HFFc6 (cell line): ENCODE data around the gene IPO8. TPM values are rescaled to one million over a fixed set of nuclear protein-coding genes. Genes with fewer than 3 reads are reported as not detected.

ENCODE experiments used
- DNase-seq: peaks from one replicate; pipeline ENCODE4 v3.0.0-alpha.2; 2018
- H3K27ac Mint-ChIP-seq: 2 replicates; pipeline ENCODE4 v1.8.0; 2020; ENCODE audit warnings: mild to moderate bottlenecking, mixed read lengths
- H3K27me3 Mint-ChIP-seq: 2 replicates; pipeline ENCODE4 v1.8.0; 2021; ENCODE audit warnings: mild to moderate bottlenecking, moderate library complexity, mixed read lengths; ENCODE audit not compliant: insufficient read depth
- H3K36me3 Mint-ChIP-seq: 2 replicates; pipeline ENCODE4 v1.8.0; 2021; ENCODE audit warnings: low read depth, mixed read lengths
- H3K4me1 Mint-ChIP-seq: 2 replicates; pipeline ENCODE4 v1.8.0; 2020; ENCODE audit warnings: low read depth, mixed read lengths
- H3K4me3 Mint-ChIP-seq: 2 replicates; pipeline ENCODE4 v1.8.0; 2020; ENCODE audit warnings: mild to moderate bottlenecking, moderate library complexity, mixed read lengths
- H3K9me3 Mint-ChIP-seq: 2 replicates; pipeline ENCODE4 v1.8.0; 2020; ENCODE audit warnings: mild to moderate bottlenecking, mixed read lengths
- total RNA-seq, 6 experiments: library from RNA; stranded (reverse); fragmentation: NEBNext Ultra II Directional; extraction: Animal tissue kit (Norgen Biotek cat#: 25700); gene quantifications; 2 replicates in 1 of 6; 3 replicates in 5 of 6; pipeline ENCODE4 v1.2.3, GENCODE V29; 2021
- TF ChIP-seq, protein P1 (sequence below): fragments of 200-600 bp; sonication (generic); IDR thresholded peaks from 2 replicates; pipeline ENCODE4 v1.5.0; 2021; ENCODE audit warnings: antibody characterized with exemption, mild to moderate bottlenecking

IPO8 gene
- total RNA-seq, 6 experiments from 2014 or later = 44.4 to 53.3 (median 44.7) TPM

DNA sequence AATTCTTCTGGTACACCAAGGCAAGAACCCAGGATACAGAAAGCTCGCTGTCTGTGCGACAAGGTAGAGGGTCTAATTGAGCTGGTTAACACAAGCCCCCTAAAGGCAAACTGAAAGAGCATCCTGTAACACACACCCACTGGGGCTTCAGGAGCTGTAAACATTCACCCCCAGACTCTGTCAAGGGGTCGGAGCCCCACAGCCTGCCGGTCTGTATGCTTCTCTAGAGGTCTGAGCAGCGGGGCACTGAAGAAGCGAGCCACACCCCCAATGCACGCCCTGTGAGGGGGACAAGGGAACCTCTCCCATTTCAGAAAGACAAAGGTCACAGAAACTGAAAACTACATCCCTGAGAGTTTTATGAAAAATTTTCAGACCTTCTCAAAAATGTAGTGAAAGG is 1.3 kb upstream of the IPO8 start:
- H3K36me3 Mint-ChIP-seq = 0 out of 2 replicates have a peak, but pooled peaks cover 3% of the 10 kb centered on the region
- DNase-seq = no peak
- H3K4me1 Mint-ChIP-seq = peaks cover 45% of the 10 kb centered on the region
- TF ChIP-seq, protein P1, sequence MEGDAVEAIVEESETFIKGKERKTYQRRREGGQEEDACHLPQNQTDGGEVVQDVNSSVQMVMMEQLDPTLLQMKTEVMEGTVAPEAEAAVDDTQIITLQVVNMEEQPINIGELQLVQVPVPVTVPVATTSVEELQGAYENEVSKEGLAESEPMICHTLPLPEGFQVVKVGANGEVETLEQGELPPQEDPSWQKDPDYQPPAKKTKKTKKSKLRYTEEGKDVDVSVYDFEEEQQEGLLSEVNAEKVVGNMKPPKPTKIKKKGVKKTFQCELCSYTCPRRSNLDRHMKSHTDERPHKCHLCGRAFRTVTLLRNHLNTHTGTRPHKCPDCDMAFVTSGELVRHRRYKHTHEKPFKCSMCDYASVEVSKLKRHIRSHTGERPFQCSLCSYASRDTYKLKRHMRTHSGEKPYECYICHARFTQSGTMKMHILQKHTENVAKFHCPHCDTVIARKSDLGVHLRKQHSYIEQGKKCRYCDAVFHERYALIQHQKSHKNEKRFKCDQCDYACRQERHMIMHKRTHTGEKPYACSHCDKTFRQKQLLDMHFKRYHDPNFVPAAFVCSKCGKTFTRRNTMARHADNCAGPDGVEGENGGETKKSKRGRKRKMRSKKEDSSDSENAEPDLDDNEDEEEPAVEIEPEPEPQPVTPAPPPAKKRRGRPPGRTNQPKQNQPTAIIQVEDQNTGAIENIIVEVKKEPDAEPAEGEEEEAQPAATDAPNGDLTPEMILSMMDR = no peak
- H3K9me3 Mint-ChIP-seq = no peaks in the 10 kb centered on the region
- H3K4me3 Mint-ChIP-seq = no peak overlapping the region
- no peaks in the 10 kb centered on the region; the same call in none of the 2 replicates for H3K27me3 Mint-ChIP-seq
- H3K27ac Mint-ChIP-seq = no peak overlapping the region

DNA sequence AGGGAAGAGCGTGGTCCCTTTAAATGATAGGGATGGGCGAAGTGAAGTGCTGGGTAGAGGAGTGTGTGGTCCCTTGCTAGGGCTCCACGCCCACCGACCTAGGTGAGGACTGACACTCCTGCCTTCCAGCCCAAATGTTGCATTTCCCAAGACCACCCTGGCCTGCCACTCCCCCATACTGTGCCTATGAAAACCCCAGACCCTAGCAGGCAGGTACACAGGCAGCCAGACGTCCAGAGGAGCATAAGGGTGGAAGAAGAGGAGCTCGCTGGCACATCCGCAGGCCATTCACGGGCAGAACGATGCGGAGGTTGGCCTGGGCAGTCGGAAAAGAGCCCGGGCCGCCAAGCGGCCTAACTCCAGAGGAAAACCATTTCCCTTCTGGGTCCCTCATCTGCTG is 817 bp upstream of the IPO8 start:
- DNase-seq = no peak
- TF ChIP-seq, protein P1 = no peak
- peaks cover 49% of the 10 kb centered on the region for H3K4me1 Mint-ChIP-seq
- H3K27me3 Mint-ChIP-seq = no peaks in the 10 kb centered on the region; the same call in none of the 2 replicates
- H3K9me3 Mint-ChIP-seq = no peaks in the 10 kb centered on the region
- H3K4me3 Mint-ChIP-seq = peak overlapping the region; percentile 96
- H3K36me3 Mint-ChIP-seq = 0 out of 2 replicates have a peak, but pooled peaks cover 3% of the 10 kb centered on the region
- H3K27ac Mint-ChIP-seq = peak overlapping the region; percentile 86

DNA sequence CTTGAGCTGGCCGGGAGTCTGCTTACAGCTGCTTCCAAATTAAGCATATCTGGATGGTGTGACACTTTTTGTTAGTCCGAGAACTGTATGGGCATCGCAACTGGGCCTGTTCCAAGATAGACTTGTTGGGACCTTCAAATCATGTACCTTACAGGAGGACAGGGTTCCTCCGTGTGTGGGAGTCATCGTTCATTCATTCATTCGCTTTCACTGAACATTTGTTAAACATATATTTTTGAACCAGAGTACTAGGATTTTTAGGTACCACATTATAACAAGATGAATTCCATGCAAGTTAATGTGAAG is 387 bp upstream of the IPO8 start:
- Mint-ChIP-seq H3K9me3 (no peaks in the 10 kb centered on the region), H3K27ac (peak overlapping the region; percentile 86), H3K36me3 (0 out of 2 replicates have a peak, but pooled peaks cover 3% of the 10 kb centered on the region), H3K27me3 (no peaks in the 10 kb centered on the region; the same call in none of the 2 replicates), H3K4me1 (peaks cover 52% of the 10 kb centered on the region), H3K4me3 (peak overlapping the region; percentile 96)
- TF ChIP-seq, protein P1 = no peak
- DNase-seq = no peak

DNA sequence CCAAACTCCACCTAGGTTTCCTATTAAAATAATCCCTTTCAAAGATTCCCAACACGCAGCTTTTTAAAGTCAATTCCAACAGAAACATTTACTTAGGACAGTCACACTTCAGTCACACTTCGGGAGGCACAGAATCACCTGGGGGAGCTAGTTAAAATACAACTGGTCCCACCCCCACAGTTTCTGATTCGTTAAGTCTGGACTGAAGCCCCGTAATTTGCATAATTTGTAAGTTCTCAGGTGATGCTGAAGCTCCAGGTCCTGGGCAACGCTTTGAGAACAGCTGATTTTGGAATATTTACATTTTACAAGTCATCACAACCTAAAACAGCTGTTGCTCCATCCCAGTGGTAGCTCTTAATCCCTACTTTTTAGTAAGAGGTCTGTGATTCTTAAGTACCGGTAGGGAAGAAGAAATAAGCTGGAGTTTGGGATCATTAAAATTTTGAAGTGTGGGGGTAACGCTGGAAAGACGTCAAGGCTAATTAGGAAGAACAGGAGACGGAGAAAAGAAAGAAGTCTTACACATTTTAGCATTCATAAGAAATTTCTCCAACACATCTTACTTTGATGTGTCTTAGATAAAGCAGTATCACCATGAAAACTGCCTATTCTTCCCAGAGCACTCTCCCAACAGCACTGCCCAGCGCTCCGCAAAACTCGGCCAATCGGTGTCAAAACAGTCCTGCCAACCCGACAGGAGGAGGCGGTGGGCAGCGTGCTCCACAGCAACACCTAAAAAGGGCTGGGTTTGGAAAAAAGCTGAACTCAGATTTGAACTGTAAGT is 1.1 kb downstream of the IPO8 start:
- H3K9me3 Mint-ChIP-seq = no peaks in the 10 kb centered on the region
- H3K27me3 Mint-ChIP-seq = no peaks in the 10 kb centered on the region; the same call in none of the 2 replicates
- DNase-seq = peak; percentile 35

DNA sequence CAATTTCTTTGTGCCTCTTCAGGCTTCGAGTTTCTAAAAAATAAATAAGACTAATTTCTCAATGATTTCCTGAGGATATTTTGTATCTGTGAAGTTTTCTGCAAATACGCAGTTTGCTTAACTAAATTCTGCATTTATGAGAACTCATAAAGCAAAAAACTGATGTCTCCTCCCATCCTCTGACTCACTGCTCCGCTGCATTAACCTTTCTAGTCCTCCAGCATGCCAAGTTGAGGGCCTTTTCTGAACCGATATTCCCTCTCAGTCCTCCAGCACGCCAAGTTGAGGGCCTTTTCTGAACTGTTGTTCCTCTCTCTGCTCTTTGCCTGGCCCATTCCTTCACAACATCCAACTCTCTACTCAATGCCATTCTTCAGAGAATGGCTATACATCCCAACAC is 3.2 kb downstream of the IPO8 start:
- Mint-ChIP-seq H3K4me1 (peaks cover 64% of the 10 kb centered on the region), H3K36me3 (0 out of 2 replicates have a peak, but pooled peaks cover 3% of the 10 kb centered on the region), H3K9me3 (no peaks in the 10 kb centered on the region), H3K4me3 (no peak overlapping the region), H3K27ac (peak overlapping the region; percentile 6; the same call in 1 of the 2 replicates), H3K27me3 (no peaks in the 10 kb centered on the region; the same call in 1 of the 2 replicates)
- DNase-seq = no peak
- TF ChIP-seq, protein P1 = no peak

More for the DNA sequence above, 1.1 kb downstream of the IPO8 start:
- Mint-ChIP-seq H3K4me3 (peak overlapping the region; percentile 96), H3K27ac (peak overlapping the region; percentile 76), H3K36me3 (0 out of 2 replicates have a peak, but pooled peaks cover 3% of the 10 kb centered on the region), H3K4me1 (peaks cover 58% of the 10 kb centered on the region)
- TF ChIP-seq, protein P1 = no peak
